Measurements from ENCODE around the gene GHR. TPM values are rescaled to one million over a fixed set of nuclear protein-coding genes. Genes with fewer than 3 reads are reported as not detected.

The GHR gene
- total RNA-seq, 1 donor, result 4.3 TPM

DNA sequence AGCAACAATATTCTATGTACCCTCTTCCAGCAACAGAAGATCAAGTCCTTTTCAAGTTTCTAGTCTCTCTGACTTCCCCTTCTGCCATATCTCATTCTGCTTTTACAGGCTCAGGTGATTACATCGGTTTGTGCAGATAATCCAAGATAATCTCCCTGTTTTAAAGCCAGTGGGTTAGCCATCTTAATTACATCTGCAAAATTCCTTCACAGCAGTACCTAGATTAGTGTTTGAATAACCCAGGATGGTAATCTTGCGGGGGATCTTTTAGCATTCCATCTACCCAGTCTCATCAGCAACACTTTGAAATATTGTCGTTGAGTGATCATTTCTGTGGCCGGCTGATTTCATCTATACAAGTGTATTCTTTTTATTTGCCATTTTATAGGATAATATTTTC, 130.2 kb downstream of the GHR start:
- no peak overlapping the region for H3K4me3 ChIP-seq (ENCODE audit: low read depth, low read length)
- TF ChIP-seq, protein P1, sequence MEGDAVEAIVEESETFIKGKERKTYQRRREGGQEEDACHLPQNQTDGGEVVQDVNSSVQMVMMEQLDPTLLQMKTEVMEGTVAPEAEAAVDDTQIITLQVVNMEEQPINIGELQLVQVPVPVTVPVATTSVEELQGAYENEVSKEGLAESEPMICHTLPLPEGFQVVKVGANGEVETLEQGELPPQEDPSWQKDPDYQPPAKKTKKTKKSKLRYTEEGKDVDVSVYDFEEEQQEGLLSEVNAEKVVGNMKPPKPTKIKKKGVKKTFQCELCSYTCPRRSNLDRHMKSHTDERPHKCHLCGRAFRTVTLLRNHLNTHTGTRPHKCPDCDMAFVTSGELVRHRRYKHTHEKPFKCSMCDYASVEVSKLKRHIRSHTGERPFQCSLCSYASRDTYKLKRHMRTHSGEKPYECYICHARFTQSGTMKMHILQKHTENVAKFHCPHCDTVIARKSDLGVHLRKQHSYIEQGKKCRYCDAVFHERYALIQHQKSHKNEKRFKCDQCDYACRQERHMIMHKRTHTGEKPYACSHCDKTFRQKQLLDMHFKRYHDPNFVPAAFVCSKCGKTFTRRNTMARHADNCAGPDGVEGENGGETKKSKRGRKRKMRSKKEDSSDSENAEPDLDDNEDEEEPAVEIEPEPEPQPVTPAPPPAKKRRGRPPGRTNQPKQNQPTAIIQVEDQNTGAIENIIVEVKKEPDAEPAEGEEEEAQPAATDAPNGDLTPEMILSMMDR (IDR thresholded peaks at IDR 0.05; ENCODE audit: insufficient read depth, low read length), result no peak
- DNase-seq (ENCODE audit: low read depth), result no peak

DNA sequence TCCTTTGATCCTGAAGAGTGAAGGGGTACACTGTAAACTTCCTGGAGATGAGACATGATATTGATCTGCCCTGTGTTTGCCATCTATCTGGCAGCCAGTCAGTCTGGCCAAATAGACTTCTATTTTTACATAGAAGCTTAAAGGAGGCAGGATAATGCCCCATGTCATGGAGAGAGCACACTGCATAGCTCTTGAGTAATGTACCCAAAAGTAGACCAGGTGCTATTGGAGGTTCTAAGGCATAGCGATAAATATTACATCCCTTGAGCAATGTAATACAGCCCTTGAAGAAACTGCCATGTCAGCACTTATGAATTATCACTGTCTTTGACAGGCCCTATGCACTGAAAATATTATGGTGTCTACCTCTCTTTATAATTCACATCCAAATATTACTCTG, 131.8 kb downstream of the GHR start:
- TF ChIP-seq, protein P1 (IDR thresholded peaks at IDR 0.05; ENCODE audit: insufficient read depth, low read length), result no peak
- DNase-seq (ENCODE audit: low read depth), result no peak
- H3K4me3 ChIP-seq (ENCODE audit: low read depth, low read length), result no peak overlapping the region

DNA sequence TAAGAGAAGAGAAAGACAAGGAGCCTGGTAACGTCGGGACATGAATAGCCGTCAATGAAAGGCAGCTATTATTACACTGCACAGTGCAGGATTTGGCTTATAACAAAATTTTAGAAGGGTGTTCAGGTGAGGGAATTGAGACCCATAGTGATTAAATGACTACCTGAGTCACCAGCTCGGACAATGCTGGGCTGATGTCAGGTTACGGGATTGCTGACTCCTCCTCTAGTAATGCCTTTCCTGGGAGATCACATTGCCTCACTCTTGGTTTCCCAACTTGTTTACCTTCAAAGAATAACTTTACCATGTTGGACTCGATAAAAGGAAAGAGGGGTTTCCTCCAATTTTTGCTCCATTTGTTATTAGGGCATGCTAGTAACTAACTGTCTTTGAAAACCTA, 132.6 kb downstream of the GHR start:
- H3K4me3 ChIP-seq (ENCODE audit: low read depth, low read length), result no peak overlapping the region
- DNase-seq (ENCODE audit: low read depth), result no peak
- TF ChIP-seq, protein P1 (IDR thresholded peaks at IDR 0.05; ENCODE audit: insufficient read depth, low read length), result no peak

DNA sequence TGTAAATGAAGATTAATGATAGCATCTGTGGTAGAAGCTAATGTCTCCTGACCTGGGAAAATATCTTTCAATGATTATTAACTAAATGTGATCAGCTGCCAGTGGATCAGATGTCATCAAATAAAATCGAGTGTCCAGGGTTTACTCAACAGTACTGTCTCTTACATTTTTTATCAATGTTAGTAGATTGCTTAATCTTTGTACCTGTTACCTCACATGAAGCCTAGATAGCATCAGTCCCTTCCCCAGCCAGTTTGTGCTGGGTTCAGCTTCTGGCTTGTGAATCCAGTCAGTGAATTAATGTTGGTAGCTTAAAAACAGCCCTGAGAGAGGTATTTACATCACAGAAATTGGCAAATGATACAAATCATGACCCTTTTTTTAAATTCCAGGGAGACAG, 134.4 kb downstream of the GHR start:
- H3K4me3 ChIP-seq (ENCODE audit: low read depth, low read length), result no peak overlapping the region
- TF ChIP-seq, protein P1 (IDR thresholded peaks at IDR 0.05; ENCODE audit: insufficient read depth, low read length), result no peak
- DNase-seq (ENCODE audit: low read depth), result no peak

DNA sequence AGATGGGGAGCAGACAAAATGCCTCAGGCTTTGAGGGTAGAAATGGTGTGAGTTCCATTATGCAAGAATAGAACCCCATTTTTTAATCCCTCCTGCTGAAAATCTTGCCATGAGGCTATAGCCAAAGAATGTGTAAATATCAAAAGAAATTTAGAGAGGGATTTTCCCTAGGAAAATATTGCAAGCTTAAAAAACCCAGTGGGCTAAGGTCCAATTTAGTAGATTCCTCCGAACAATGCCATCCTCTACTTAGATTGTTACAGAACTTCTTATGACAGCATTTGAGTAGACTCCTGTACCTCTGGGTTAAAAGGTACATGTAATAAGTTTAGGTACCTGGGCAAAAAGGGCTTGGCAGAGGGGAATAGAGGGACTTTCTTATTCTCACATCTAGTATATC, 138.4 kb downstream of the GHR start:
- no peak for DNase-seq (ENCODE audit: low read depth)
- TF ChIP-seq, protein P1 (IDR thresholded peaks at IDR 0.05; ENCODE audit: insufficient read depth, low read length), result no peak
- H3K4me3 ChIP-seq (ENCODE audit: low read depth, low read length), result no peak overlapping the region

DNA sequence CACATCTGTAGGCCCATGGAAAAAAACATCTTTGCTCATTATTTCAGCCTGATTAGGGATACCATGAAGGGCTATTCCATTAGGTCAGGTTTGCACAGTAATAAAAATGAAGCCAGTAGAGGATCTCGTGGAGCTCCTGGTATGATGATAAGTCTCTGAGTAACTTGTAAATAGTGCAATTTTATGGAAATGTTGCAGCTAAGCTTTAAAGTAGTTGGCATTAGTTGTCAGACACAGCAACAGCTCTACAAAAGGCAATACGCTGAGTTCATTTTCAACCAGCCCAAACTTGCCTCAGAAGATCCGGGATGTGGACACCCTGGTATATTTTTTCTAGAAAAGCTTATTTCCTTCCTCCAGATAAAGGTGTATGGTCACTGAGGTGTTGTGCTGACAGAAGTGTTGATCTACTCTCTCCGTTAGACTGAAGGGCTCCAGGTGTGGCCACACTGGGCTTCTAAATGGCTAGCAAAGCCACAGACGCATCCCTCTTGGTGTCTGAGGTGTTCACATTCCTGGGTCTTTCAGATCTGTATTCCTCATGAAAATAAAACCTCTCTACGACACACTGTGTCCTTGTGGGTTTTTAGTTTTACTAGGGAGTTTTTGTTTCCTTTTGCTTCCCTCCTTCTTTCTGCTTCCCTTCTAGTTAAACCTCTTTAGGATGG, 141.6 kb downstream of the GHR start:
- DNase-seq (ENCODE audit: low read depth), result no peak
- H3K4me3 ChIP-seq (ENCODE audit: low read depth, low read length), result no peak overlapping the region
- TF ChIP-seq, protein P1 (IDR thresholded peaks at IDR 0.05; ENCODE audit: insufficient read depth, low read length), result no peak

Measured in fibroblast of the aortic adventitia (primary cell).